ENCODE results near the gene NKX3-2.
"Not testable (repeated sequence)": the region's sequence is repeated elsewhere in the genome, so short reads cannot be mapped to it uniquely, and the experiment has no call there.

Gene NKX3-2

DNA sequence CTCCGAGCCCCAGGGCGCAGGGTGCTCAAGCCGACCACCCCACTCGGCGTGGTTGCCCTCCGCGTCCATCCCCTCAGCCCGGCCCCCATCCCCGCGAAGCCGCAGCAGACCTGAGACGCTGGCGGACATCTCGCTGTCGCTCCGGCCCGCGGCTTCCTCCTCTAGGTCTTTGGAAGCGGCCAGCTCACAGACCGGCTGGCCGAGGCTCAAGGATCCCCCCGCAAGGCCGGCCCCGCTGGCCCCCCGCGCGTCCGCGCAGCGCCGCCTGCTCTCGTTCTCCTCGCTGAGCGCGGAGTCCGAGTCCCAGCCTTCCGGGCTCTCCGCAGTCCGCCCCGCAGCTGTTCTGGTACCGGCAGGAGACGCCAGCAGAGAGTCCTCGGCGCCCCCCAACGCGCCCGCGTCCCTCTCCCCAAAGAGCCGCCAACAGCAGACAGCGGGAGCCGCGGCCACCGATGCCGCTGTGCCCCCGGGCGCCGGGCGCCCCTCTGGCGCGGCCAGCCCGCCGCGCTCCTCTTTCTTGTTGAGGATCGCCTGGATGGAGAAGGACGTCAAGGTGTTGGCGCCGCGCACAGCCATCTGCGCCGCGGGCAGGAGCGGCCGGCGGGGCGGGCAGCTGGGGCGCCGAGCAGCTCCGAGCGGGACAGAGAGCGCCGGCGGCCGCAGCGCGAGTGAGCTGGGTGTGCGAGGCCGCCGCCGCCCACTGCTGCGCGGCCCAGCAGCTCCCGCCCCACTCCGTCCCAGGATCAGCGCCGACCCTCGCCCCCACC is at the start of gene NKX3-2:
TSS of gene NKX3-2 (minus strand) at position 670 of the 767 bp plus-strand sequence. CDS start at position 576, 94 bp downstream.
- DNase-seq (ENCODE audit: low spot score), result no peak

DNA sequence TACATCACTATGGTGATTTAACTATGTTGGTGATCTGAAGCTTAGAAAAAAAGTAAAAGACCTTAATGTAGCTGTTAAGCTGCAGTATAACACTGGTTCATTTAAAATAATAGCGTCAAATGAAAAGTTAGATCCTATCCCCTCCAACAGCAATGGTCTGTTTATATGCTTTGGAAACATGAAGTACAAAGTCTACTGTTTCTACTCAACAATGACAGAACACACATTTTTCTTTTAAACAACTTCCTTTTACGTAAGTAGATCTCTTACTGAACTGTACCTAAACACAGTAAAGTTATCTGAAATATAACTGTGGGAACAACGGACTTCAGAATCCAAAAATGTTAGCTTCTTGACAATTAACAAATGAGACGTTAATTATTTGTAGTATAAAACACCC is 47.9 kb upstream of the NKX3-2 start:
- no peak for DNase-seq (ENCODE audit: low spot score)

DNA sequence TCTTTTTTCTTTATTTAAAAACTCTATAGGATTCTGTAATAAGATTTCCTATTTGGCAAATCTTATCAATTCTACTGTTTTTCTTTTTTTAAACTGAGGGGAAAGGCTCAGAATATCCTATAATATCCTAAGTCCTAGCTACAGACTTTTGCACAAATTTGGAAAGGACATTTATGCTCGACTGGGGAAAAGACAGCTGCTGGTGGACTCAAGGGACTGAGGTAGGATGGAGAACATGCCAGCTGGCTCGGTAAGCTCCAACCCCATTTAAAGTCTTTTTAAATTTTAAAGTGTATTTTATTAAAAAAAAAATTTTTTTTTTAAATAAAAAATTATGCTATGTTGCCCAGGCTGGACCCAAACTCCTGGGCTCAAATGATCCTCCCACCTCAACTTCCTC is 46.5 kb upstream of the NKX3-2 start:
- no peak for DNase-seq (ENCODE audit: low spot score)

DNA sequence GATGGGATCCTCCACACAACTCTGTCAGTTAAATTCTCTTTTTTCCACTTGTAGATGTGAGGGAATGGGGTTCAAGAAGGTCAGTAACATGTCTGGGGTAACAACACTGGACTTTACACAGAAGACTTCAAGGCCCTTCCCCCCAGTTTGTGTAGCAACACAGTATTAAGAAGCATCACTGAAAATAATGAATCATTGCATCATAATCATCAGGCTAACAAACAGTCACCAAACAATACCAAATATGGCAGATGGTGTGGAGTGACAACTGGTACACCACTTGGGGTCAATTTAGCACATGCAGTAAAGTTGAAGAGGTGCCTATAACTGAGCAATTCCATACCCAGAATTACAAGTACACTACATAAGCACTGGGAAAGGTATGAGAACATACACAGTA is 44.6 kb upstream of the NKX3-2 start:
- DNase-seq (ENCODE audit: low spot score), result no peak

DNA sequence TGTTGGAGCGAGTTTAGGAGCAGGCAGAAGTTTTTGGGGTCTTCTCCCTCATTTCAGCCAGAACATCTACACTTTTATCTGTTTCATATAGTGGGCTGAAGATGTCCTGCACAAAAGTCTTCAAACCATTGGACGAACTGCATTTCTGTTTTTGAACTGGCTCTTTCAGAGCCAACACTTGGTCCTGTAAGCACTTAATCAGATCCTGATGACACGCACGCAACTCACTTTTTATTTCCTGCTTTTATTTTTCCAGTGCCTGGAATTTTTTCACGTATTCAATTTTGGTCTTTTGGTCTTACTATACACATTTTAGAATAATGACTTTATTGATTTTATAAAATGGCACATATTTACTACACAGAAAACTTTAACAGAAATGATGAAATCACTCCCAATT is 40.2 kb upstream of the NKX3-2 start:
- no peak for DNase-seq (ENCODE audit: low spot score)

DNA sequence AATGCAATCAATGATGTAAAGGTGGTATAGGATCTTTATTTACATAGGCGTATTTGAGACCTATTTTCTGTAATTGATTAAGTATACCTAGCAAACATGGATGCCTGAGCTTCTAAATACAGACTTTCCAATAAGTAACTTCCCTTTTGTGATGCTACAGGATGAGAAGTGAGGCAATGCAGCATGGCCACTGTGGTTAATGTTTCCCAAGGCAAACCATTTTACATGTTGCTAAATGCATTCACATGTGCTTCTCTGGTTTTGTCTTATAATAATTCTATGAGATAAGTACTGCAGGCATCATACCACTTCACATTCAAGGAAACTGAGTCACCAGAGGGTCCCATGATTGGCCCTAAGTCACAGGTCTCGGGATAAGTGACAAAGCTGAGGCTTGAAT is 35.7 kb upstream of the NKX3-2 start:
- DNase-seq (ENCODE audit: low spot score), result no peak

DNA sequence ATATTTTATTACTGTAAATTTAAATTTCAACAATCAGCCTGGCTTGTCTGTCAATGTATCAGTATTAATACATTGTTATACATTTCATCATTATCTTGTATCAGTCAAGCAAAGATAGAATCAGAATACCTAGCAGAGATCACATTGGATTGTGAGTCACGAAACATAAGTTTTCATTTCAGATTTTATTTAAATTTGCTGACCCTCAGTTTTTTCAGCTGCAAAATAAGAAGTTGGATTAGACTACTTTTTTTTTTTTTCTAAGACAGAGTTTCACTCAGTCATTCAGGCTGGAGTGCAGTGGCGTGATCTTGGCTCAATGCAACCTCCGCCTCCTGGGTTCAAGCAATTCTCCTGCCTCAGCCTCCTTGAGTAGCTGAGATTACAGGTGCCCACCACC is 33.4 kb upstream of the NKX3-2 start:
- DNase-seq (ENCODE audit: low spot score), result no peak

DNA sequence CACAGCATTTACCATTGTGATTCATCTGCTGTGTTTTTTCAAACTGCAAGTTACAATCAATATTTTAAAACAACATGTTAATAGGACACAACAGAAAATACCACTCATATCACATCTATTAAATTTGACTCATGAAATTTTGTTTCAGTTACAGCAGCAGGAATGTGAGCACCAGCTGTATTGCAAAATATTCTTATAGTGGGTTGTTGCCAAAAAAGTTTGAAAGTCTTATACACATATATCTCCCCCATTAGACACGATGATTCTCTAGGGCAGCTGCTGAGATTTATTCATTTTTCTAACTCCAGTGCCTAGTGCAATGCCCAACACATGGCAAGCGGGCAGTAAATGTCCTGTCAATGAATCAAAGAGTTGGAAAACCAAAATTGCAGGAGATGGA is 26.6 kb upstream of the NKX3-2 start:
- DNase-seq (ENCODE audit: low spot score), result no peak

DNA sequence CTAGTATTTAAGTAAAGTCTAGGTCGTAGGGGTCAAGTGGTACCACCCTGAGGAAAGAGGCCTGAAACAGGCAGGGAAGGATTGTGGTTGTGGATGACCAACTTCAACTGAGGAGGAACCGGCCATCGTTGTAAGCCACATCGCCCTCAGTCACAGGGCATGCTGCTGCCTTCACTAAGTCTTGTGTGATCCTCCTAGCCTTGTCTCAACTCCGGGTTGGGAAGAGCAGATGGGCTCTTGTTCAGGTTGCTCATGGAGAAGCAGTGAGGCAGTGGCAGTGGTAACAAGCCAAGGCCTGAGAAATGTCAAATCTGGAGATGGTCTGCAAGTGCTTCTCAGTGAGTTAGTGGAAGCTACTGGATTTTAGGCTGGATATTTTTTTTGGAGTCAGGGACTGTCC is 22.8 kb upstream of the NKX3-2 start:
- DNase-seq (ENCODE audit: low spot score), result no peak

DNA sequence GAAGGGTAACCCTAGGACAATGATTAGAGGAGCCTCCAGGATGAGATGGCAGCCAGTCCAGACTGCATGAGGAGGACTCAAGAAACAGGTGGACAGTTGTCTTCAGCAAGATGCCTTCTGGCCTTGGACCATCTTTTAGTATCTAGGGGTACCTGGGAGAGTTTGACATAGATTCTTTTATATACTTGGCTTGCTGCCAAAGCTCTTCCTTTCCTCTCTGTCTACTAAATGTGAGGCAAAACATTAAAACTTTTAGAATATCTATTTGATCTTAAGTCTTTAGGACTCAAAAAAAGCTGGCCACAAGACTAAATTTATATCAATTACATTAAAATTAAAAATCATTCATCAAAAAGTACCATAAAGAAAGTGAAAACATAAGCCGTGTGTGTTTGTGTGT is 18.6 kb upstream of the NKX3-2 start:
- no peak for DNase-seq (ENCODE audit: low spot score)

DNA sequence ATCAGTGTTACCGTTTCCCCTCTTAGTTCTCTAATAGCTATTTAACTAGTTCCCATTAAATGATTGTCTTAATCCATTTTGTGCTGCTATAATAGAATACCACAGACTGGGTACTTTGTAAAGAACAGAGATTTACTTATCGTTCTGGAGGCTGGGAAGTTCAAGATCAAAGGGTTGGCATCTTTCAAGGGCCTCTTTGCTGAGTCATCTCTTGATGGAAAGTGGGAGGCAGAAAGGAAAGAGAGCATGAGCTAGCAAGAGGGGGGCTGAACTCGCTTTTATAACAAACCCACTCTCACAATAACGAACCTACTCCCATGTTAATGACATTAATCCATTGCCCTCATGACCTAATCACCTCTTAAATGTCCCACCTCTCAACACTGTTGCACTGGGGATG is 17.4 kb upstream of the NKX3-2 start:
- DNase-seq (ENCODE audit: low spot score), result no peak

DNA sequence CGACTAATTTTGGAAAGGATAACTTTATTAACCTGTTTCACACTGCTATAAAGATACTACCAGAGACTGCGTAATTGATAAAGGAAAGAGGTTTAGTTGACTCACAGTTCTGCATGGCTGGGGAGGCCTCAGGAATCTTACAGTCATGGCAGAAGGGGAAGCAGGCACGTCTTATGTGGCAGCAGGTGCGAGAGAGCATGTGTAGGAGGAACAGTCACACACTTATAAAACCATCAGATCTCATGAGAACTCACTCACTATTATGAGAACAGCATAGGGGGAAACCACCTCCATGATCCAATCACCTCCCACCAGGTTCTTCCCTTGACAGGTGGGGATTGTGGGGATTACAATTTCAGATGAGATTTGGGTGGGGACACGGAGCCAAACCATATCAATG is 15.8 kb upstream of the NKX3-2 start:
- not testable (repeated sequence) for DNase-seq (ENCODE audit: low spot score)

DNA sequence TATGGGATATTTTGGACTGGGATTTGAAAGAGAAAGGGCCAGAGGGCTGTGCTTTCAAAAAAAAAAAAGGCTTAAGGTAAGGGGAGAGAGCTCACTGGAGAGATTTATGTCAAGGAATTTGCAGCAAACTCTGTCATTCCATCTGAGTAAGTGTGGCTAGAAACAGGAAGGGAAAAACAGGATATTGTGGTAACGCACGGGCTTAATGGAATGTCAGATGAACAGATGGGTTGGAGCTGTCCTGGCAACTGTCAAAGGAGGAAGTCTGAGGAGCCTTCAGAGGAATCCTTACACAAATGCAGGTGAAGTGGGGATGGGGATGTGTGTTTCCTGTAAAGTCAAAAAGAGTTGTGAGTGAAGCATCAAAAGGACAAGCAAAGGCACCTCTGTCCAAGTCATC is 15.1 kb upstream of the NKX3-2 start:
- DNase-seq (ENCODE audit: low spot score), result no peak

DNA sequence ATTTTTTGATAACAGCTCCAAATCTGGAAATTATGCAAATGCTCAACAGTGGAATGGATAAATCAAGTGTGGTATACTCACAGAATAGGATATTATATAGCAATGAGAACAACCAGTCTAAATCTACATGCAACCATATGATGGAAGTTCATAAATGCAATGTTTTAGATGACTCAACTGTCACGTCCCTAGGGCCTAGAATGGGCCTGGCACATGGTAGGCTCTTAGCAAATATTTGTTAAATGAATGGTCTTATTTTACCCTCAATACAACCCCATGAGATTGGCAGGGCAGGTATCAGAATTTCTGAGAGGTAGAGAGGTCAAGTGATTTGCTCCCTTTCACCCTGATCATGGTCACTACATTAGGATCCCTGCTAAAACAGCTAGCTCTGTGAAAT is 14.6 kb upstream of the NKX3-2 start:
- no peak for DNase-seq (ENCODE audit: low spot score)

DNA sequence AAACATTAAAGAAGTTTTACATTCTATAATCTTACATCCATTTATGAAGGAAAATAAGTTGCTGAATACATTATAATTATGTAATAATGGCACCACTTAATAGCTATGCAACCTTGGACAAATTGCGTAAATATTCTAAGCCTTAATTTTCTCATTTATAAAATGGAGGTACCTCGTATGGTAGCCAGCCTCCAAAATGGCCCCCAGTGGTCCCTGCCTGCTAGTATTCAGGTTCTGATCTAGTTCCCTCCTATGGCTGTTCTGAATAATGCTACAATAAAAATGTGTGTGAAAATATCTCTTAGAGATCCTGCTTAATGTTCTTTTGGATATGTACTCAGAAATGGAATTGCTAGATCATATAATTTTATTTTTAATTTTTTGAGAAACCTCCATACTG is 11.0 kb upstream of the NKX3-2 start:
- no peak for DNase-seq (ENCODE audit: low spot score)

DNA sequence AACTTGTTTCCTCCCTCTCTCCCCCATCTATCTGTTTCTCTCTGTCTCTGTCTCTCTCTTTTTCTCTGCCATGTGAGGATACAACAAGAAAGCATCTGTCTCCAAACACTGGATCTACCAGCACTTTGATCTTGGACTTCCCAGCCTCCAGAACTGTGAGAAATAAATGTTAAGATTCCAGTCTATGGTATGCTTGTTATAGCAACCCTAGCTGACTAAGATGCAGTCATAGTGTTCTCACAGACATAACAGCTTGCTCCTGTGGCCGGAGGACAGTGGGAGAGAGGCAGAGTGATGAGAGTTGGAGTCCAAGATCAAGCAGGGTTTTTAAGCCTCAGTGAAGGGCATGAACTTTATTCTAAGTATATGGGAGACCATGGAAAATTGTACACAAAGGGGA is 8.8 kb upstream of the NKX3-2 start:
- DNase-seq (ENCODE audit: low spot score), result no peak

DNA sequence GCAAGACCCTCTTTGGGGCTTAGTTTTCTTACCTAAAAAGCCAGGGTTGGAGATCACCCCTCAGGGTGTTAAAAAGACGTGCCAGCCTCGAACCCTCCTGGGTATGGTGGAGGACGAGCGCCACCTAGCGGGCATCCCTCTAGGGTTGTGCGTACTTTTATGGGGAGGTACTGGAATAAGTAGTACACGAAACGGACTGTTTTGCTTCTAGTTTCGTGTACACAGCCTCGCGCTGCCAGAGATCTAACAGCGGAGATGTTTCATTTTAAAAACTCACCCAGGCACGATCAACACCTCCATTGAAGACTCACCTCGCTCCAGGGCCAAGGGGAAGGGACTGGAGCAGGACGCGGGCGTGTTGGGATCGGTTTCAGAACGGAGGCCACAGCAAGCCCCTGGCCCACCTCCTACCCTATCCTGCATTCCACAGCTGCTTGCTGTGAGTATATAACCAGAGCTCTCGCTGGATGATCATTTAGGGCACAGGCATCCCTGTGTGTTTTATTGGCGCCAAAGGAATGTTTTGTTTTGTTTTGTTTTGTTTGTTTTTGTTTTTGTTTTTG is 4.8 kb upstream of the NKX3-2 start:
- peak; percentile 45 for DNase-seq (ENCODE audit: low spot score)

DNA sequence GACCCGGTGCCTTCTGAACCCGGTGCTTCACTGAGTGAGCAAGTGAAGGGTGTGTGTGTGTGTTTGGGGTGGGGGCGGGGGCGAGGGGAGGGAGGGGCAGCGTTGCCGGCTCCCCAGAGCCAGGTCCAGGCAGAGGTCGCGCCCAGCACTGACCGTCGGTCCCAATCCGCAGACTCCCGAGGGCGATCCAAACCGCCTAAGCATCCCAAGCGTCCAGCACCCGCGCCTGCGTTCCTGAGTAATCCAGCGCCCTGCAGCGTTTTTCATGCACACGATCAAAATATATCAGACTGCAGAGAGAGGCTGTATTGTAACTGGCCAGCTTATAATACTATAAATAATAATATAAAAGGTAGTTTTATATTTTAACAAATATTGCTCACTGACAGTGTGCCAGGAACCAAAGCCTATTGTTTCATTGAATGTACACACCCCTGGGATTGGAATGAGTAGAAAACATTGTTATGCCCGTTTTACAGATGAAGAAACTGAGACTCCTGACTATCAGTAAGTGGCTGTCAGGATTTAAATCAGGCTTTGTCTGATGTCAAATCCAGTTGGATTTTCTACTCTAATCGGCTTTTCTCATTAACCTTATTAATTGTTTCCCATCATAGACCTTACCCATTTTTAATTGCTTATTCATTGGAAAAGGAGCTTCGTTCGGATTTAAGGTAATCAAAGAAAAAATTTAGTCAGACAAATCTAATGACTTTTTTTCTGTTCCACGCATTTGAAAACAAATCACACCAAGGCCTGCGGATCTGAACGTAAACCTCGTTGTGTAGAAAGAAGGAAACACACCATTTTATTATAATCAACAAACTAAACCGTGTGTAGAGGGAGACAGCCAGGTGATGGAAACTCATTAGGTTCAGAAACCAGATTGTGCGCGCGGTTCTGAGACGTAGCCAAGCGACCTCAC is 4.0 kb upstream of the NKX3-2 start:
- no peak for DNase-seq (ENCODE audit: low spot score)

DNA sequence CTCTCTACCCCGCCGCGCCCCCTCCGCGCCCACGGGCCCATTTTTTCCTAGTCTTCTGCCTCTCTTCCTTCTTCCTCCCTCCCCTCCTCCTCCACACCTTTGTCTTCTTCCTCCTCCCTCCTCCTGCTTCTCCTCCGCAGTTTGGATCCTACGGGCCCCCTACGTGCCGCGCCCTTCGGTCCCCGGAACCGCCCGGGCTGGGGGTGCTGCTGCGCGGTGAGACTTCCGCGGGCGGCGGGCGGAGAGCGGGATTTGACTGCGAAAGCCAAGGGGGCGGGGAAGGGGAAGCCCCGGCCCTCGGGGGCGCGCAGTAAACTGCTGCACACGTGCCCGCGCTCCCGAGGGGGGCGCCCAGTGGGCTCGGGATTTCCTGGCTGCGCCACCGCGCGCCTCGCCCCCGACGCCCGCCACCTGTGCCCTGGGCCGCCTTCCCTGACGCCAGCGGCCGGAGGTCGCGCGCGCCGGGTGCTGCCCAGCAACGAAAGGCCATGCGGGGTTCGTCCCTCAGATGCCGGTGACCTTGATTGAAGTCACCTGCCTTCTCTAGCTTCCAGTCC is 3.3 kb upstream of the NKX3-2 start:
- DNase-seq (ENCODE audit: low spot score), result no peak

DNA sequence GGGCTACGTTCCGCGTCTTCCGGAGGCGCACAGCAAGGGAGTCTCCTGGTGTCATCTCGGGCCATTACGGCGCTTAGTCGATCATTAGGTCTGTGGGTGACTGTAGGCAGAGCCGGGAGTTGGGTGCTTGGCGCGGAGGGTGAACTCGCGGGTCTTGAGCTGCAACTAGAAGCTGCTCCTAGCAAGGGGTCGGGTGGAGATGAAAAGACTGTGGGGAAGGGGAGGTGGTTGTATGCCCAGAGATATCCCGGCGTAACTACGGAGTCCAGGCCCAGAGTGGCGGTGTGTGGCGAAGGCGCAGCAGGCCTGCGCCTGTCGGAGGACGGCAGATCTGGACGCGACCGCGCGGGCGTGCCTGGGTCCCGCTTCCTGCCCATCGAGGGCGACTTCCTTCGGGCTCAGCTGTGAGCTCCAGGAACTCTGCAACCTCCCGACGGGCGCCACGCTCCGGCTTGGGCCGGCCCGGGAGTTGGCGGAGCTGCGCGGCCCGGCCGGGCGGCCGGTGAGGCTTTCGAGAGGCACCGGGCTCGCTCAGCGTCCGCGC is 2.7 kb upstream of the NKX3-2 start:
- DNase-seq (ENCODE audit: low spot score), result no peak

DNA sequence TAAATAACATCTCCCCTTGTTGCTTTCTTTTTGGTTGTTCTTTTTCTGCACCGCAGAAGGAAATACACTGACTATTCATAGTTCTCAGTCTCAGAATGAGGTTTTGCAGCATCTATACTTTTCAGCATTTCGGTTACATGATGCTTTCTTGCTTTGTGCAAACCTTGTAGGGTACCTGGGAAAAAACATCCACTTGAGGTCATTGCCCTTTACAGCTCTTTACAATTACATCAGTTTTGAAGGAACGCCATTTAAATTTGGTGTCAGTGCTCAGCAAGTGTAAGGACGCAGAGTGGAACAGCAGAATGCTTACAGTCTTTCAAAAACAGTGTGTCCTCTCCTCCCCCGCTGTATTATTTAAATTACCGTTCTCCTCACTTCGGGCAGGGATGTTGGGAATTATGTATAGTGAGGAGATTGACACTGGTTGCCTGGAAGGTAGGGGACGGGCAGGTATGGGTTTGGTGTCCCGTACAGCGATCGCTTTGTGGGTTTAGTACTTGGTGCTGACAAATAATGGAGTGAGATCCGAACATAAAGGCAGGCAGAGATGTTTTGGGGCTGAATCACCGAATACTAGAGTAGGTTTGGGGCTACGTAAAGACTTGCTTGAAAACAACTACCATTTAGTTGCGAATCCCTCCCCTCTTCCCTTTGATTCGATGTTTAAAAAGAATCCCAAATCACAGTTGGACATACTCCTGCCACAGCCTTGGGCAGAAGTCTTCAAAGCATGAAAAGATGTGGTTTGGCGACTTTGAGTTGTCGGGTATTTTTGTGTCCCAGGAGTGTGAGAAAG is 2.0 kb upstream of the NKX3-2 start:
- no peak for DNase-seq (ENCODE audit: low spot score)

DNA sequence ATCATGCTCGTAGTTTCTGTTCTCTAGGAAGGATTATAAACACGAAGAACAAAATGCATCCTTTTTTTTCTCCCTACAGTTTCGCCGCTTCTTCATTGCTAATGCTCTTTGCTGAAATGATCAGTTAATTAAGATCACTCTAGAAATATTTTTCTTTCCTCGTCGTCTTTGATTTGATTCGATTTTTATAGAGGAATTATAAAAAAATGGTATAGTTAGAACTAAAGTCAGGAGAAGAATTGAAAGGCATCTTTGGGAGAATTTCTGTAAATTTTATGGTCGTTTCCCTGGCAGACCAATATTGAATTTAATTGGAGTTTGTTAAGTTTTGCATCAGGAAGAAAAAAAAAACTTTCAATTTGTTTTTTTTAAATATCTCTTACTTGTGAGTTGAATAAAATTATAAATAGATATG is 1.1 kb upstream of the NKX3-2 start:
- no peak for DNase-seq (ENCODE audit: low spot score)

All from putamen (tissue), 1 donor.